HG03159 (cell line): ENCODE data around the gene LAMTOR4.
"Not testable (repeated sequence)": the region's sequence is repeated elsewhere in the genome, so short reads cannot be mapped to it uniquely, and the experiment has no call there.

Experiments
- ATAC-seq: cut with Tn5 transposase; IDR thresholded peaks from one replicate; pipeline ENCODE4 v1.9.1; 2021; ENCODE audit warnings: mild to moderate bottlenecking, moderate library complexity; ENCODE audit not compliant: unreplicated experiment

LAMTOR4 gene

DNA sequence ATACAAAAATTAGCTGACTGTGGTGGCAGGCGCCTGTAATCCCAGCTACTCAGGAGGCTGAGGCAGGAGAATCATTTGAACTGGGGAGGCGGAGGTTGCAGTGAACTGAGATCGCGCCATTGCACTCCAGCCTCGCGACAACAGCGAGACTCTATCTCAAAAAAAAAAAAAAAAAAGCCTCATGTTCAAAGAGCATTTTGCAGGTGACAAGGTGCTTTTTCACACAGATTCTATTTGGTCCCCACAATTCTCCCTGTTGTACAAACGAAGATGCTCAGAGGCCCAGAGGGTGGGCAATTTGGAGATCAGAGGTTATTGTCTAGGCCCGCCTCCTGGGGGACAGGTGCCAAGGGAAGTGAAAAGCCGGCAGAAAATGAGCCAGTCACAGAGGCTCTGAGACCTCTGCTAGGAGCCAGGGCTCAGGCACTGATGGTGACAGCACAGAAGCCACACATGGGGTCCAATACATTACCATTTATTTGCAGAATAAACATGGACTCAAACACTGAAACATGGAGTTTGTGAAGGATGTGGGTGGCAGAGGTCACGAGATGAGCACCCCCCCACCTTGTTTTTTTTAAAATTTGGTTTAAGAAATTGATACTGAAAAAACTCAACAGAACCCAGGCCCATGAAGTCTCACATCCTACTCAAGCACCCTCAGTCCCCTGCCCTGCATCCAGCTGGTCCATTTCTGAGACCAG, 20.6 kb downstream of the LAMTOR4 start:
- no peak for ATAC-seq

DNA sequence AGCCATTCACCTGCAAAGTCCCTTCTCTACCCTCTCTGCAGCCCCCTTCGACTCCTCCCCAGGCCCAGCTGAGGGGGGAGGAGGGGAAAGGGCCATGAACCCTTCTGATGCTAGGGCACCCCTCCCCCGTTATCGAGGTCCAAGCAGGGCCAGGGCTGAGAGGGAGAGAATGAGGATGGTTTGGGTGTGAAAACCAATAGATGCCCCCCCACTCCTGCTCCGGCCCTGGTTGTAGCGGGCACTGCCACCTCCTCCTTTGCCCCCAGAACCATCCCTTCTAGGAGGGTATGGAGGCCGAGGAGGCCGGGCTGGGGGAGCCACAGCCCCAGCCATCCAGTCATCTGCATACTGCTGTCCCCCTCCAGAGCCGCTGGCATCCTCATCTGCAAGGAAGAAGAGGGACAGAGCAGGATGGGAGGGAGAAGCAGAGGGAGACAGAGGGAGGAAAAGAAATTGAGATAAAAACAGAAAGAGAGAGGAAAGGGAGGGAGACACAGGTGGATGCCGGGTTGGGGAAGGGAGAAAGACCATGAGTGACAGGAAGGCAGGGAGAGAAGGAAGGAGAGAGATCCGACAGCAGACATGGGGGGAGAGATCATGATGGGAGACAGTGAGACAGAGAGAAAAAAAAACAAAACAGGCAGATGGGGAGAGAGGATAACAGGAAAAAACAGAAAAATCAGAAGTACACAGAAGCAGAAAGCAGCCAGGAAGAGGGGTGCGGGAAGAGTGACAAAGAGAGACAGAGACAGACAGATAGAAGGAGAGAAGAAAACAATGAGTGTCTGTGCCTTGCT, 21.6 kb downstream of the LAMTOR4 start:
- ATAC-seq, result no peak

- no peak for ATAC-seq
Observed at GRCh38 chr7:100171087-100171681, 22.5 kb downstream of the LAMTOR4 start.

DNA sequence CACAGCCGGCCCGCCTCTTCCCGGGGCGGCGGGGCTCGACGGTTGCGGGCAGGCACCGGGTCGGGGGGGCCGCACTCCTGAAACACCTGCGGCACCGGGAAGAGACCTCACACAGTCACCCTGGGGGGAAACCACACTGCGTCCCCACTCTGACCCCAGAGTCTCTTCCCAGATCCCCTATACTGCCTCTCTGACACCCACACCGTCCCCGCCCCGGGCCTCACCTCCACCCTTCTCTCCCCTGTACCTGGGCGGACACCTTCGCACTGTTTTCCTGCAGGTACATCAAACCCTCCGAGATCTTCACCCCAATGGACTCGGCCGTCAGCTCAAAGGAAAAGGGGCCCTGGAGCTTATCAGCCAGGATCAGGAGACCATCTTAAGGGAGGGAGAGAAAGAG, 23.1 kb downstream of the LAMTOR4 start:
- ATAC-seq, result no peak

GRCh38 chr7:100173806-100174495, 25.2 kb downstream of the LAMTOR4 start:
- no peak for ATAC-seq

DNA sequence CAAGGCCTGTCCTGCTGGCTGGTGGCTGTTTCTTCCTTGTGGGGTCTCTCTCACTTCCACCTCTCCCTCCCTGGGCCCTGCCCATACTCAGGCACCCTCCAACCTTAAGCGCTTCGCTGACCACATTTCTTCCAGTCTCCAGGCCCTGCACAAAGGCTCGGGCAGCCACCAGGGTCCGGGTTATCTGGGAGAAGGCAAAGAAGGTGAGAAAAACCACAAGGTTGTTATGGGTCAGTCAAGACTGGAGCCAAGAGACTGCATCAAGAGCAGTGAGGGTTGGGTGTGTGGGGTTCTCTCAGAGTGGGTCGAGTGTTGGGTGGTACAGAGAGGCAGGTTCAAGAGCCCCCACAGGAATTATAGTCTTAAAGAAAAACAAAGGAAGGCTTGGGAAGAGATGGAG, 25.9 kb downstream of the LAMTOR4 start:
- ATAC-seq, result no peak

- no peak for ATAC-seq
Observed at GRCh38 chr7:100175296-100175935, 26.7 kb downstream of the LAMTOR4 start.

DNA sequence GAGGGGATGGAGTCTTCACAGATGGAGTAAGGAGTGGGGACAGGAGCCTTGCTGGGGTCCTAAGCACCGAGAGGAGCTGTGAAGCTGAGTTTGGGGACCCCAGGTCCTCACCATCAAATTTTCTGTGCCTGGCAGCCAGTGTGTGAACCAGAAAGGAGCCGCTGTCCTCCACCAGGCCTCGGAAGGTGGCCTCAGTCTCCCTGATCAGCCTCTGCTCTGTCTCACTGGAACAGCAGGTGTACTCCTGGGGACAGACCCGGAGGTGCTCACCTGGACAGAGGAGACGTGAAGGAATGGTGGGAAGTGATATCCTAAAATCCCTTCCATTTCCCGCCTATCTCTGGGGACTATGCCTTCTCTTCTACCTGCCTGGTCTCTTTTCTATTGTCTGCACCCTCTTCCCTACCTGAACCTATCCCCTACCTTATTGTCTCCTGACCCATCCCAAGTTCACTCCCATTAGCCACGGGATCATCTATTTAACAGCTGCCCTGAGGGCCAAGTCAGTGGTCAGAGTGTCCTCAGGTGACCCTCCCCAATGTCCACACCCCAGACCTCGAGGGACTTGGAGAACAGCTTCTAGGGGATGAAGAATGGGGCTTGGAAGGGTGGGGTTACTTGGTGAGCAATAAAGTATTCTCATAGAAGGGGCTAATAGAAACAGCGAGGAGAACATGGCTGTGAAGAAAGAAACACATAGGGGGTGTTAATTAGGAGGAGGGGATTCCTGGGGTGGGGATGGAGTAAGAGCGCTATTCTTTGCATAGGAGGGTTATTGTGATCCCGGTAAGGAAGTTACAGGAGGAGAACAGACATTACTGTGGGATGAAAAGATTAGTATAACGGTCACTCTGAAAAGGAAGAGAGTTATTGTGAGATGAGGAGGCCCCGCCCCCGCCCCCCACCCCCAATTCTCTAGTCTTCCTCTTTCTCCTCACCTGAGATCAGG, 27.7 kb downstream of the LAMTOR4 start:
- no peak for ATAC-seq

DNA sequence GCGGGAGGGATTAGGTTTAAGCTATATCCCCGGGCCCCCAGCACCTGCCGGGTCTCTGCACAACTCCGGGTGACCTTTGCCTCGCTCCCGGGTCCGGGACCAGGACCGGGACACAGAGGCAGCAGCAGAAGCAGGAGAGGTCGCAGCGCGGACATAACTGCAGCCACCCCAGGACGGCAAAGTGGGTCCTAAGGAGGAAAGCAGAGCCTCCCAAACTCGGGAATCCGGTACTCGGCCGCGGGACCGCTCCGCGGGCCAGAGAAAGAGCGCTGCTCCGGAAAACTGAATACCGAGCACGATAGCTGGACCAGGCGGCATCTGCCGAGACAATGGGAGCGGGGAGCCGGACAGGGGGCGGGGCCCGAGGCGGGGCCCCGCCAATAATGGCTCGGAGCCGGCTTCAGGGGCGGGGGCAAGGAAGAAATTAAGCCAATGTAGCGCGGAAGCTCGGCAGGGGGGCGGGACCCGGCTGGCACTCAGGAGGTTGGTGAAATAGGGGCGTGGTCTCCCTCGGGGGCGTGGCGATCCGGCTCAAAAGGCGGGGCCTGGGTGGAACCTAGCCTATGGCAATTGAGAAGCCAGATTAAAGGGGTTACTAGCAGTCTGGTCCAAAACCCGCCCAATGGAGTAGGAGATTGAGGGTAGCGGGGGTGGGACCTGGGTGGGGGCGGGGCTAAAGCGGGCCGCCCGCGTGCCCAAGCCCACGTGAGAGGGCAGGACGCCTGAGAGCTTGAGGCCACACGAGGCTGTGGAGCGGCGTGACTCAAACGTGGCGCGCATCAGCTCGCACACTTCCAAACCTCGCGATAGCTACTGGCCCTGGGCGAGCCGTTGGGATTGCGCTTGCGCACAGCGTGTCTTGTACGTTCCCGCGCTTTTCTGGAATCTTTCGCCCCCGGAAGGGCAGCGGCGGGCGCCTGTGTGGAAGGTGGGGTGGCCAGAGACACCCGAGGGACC, 28.6 kb downstream of the LAMTOR4 start, which contains the start of the genes GPC2 and STAG3:
TSS of gene GPC2 (minus strand) at position 337 of the 957 bp plus-strand sequence. CDS start at position 155, 182 bp downstream.
TSS of gene STAG3 (plus strand) at position 874 of the 957 bp plus-strand sequence. CDS start 2,639 bp downstream, outside the sequence.
- peak; percentile 84 for ATAC-seq

DNA sequence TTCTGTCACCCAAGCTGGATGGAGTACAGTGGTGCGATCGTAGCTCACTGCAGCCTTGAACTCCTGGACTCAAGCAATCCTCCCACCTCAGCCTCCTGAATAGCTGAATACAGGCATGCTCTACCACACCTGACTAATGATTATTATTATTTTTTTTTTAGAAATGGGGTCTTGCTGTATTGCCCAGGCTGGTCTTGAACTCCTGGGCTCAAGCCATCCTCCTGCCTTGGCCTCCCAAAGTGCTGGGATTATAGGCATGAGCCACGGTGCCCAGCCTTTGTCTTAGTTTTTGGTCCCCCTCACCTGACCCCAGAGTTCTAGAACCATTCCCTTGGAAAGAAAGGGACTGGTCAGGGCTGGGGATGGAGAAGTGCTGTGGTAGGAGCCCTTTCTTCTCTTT, 31.4 kb downstream of the LAMTOR4 start:
- ATAC-seq, result not testable (repeated sequence)

DNA sequence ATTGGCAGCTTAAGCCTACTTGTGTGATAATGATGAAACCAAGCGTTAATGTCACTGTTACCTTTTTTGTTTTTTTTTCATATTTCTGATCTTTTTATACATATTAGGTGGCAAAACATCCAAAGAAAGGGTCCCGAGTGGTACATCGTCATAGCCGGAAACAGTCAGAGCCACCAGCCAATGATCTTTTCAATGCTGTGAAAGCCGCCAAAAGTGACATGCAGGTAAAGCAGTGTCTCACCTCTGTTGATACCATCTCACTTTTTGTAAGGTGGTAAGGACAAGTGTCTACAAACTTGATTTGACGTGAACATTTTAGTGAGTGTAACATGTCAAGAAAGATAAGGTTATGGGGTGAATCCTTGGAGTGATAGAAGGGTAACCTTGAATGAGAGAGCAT, 33.9 kb downstream of the LAMTOR4 start:
- not testable (repeated sequence) for ATAC-seq

DNA sequence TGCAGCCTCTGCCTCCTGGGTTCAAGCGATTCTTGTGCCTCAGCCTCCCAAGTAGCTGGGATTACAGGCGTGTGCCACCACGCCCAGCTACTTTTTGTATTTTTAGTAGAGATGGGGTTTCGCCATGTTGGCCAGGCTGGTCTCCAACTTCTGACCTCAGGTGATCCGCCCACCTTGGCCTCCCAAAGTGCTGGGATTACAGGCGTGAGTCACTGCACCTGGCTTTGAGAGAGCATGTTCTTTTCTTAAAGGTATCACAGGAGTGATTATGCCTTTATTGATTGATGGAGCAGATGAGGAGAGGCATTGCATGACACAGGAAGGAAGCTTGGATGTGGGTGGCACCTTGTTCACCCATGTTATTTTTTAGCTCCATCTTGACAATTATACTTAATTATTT, 34.4 kb downstream of the LAMTOR4 start:
- not testable (repeated sequence) for ATAC-seq

DNA sequence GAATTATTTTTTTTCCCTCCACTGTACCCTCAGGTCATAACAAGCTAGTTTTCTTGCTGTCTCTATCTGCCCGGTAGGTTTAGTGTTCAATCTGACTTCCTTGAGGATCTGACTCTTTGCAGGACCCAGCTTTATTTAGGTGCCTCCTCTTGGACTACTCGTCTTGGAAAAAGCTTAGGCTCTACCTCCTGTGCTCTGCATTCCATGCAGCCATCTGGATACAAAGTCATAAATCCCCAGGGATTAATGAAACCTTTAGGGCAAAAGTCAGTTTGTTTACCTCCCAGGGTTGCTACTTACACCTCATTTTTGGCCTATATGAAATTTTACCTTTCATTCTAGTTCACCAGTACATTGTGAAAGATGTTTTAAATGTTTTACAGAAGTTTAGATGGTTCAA, 37.0 kb downstream of the LAMTOR4 start:
- ATAC-seq, result no peak

- no peak for ATAC-seq
Observed at GRCh38 chr7:100189061-100189460, 40.3 kb downstream of the LAMTOR4 start.

- ATAC-seq, result no peak
Observed at GRCh38 chr7:100190048-100190711, 41.5 kb downstream of the LAMTOR4 start.

- no peak for ATAC-seq
Observed at GRCh38 chr7:100191775-100192174, 43.1 kb downstream of the LAMTOR4 start.

DNA sequence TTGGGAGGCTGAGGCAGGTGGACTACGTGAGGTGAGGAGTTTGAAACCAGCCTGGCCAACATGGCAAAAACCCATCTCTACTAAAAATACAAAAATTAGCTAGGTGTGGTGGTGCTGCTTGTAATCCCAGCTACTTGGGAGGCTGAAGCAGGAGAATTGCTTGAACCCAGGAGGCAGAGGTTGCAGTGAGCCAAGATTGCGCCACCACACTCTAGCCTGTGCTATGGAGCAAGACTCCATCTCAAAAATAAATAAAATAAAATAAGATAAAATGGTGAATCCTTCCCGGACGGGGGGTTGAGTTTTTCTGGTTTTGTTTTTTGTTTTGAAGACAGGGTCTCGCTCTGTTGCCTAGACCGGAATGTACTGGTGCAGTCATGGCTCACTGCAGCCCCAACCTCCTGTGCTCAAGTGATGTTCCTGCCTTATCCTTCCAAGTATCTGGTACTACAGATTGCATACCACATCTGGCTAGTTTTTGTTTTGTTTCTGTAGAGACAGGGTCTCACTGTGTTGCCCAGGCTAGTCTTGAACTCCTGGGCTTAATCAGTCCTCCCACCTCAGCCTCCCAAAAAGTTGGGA, 43.7 kb downstream of the LAMTOR4 start:
- not testable (repeated sequence) for ATAC-seq
